MCF 10A (cell line): Measurements from ENCODE around the gene USH1C. TPM values are rescaled to one million over a fixed set of nuclear protein-coding genes. Genes with fewer than 3 reads are reported as not detected.

Experiments
- BruUV-seq: library from RNA; stranded (reverse); fragments of 400-500 nt; replicated peaks from 2 replicates; lab custom pipeline; 2021; lab: Mats Ljungman, UMichigan
- CTCF ChIA-PET: fragments of 300-600 bp; sonication (Branson Sonifier 250); formaldehyde crosslinking; extraction: SDS; loops from one replicate; lab custom pipeline; 2021; ENCODE audit warnings: antibody characterized with exemption, inconsistent platforms; lab: Yijun Ruan, JAX
- POLR2A ChIA-PET: fragments of 300-600, 350-650 bp; sonication (Branson Sonifier 250); formaldehyde crosslinking; extraction: SDS; loops from one replicate; lab custom pipeline; 2020; ENCODE audit warnings: antibody characterized with exemption, inconsistent platforms; lab: Yijun Ruan, JAX
- DNase-seq: peaks from one replicate; pipeline ENCODE4 v3.0.0-alpha.2; 2018; ENCODE audit not compliant: unreplicated experiment
- H3K27ac Mint-ChIP-seq: one replicate; pipeline ENCODE4 v1.8.0; 2022; ENCODE audit warnings: mild to moderate bottlenecking, low read depth, mixed read lengths; ENCODE audit not compliant: unreplicated experiment
- H3K27me3 Mint-ChIP-seq: one replicate; pipeline ENCODE4 v1.8.0; 2022; ENCODE audit warnings: mixed read lengths; ENCODE audit not compliant: insufficient read depth, unreplicated experiment
- H3K36me3 Mint-ChIP-seq: one replicate; pipeline ENCODE4 v1.8.0; 2022; ENCODE audit warnings: mild to moderate bottlenecking, moderate library complexity, mixed read lengths; ENCODE audit not compliant: insufficient read depth, unreplicated experiment
- H3K4me1 Mint-ChIP-seq: one replicate; pipeline ENCODE4 v1.8.0; 2022; ENCODE audit warnings: mixed read lengths; ENCODE audit not compliant: insufficient read depth, unreplicated experiment
- H3K4me3 Mint-ChIP-seq: one replicate; pipeline ENCODE4 v1.8.0; 2022; ENCODE audit warnings: mild to moderate bottlenecking, moderate library complexity, mixed read lengths; ENCODE audit not compliant: unreplicated experiment
- H3K9me3 Mint-ChIP-seq: one replicate; pipeline ENCODE4 v1.8.0; 2022; ENCODE audit warnings: mixed read lengths; ENCODE audit not compliant: unreplicated experiment
- CTCF ChIP-seq: fragments of 200-600 bp; IDR thresholded peaks from one replicate; pipeline ENCODE4 v1.8.0; 2022; ENCODE audit warnings: antibody characterized with exemption, mild to moderate bottlenecking; ENCODE audit not compliant: unreplicated experiment
- intact Hi-C: fragments of 100-400 bp; cut with micrococcal nuclease; formaldehyde crosslinking; loops from 2 replicates; pipeline ENCODE4 v1.14.1; 2022
- total RNA-seq: library from RNA; stranded (reverse); gene quantifications from 2 replicates; pipeline ENCODE4 v1.2.3, GENCODE V29; 2022

Gene USH1C
- total RNA-seq, 1 experiment from 2014 or later = not detected

- intact Hi-C loops = no loop called here
- Mint-ChIP-seq H3K36me3 (no peaks in the 10 kb centered on the region), H3K27me3 (peaks cover 44% of the 10 kb centered on the region), H3K9me3 (no peaks in the 10 kb centered on the region), H3K4me1 (no peaks in the 10 kb centered on the region), H3K4me3 (no peak overlapping the region), H3K27ac (no peak overlapping the region)
- ChIA-PET CTCF (interaction anchor here (1.5 to 2.2 kb wide), 2 partner anchors 15 to 105 kb away, joined by 6 to 11 read pairs; no protein-coding TSS in a partner anchor), POLR2A (no interaction called here)
- no TSS peak for BruUV-seq
- no peak for DNase-seq
- TF ChIP-seq CTCF = no peak
These were observed 54.5 kb downstream of the USH1C start for GRCh38 chr11:17489751-17490150.

- Mint-ChIP-seq H3K4me1 (no peaks in the 10 kb centered on the region), H3K4me3 (no peak overlapping the region), H3K9me3 (no peaks in the 10 kb centered on the region), H3K36me3 (no peaks in the 10 kb centered on the region), H3K27me3 (peaks cover 36% of the 10 kb centered on the region), H3K27ac (no peak overlapping the region)
- intact Hi-C loops = no loop called here
- ChIA-PET CTCF (interaction anchor here (0.7 to 2.2 kb wide), 7 partner anchors 16 to 134 kb away, joined by 3 to 11 read pairs (median 4); no protein-coding TSS in a partner anchor), POLR2A (no interaction called here)
- BruUV-seq = no TSS peak
- DNase-seq = no peak
- no peak for TF ChIP-seq CTCF
These were observed 55.7 kb downstream of the USH1C start for GRCh38 chr11:17488563-17488962.

GRCh38 chr11:17486646-17487045 is 57.6 kb downstream of the USH1C start:
- ChIA-PET CTCF (interaction anchor here (0.8 to 1.8 kb wide), 6 partner anchors 16 to 257 kb away, joined by 3 to 7 read pairs (median 4); no protein-coding TSS in a partner anchor), POLR2A (no interaction called here)
- H3K27ac Mint-ChIP-seq = no peak overlapping the region
- no peaks in the 10 kb centered on the region for H3K9me3 Mint-ChIP-seq
- TF ChIP-seq CTCF = no peak
- intact Hi-C loops = no loop called here
- H3K27me3 Mint-ChIP-seq = peaks cover 27% of the 10 kb centered on the region
- DNase-seq = no peak
- no peaks in the 10 kb centered on the region for H3K36me3 Mint-ChIP-seq
- no peak overlapping the region for H3K4me3 Mint-ChIP-seq
- no TSS peak for BruUV-seq
- no peaks in the 10 kb centered on the region for H3K4me1 Mint-ChIP-seq

- no peak overlapping the region for H3K4me3 Mint-ChIP-seq
These were observed 60.7 kb downstream of the USH1C start for GRCh38 chr11:17483505-17483904.

More at GRCh38 chr11:17483505-17483904, 60.7 kb downstream of the USH1C start:
- CTCF ChIA-PET = no interaction called here
- no TSS peak for BruUV-seq
- no peaks in the 10 kb centered on the region for H3K9me3 Mint-ChIP-seq
- intact Hi-C loops = no loop called here
- H3K27ac Mint-ChIP-seq = no peak overlapping the region
- DNase-seq = no peak
- H3K27me3 Mint-ChIP-seq = peaks cover under 1% of the 10 kb centered on the region
- no peaks in the 10 kb centered on the region for H3K36me3 Mint-ChIP-seq
- POLR2A ChIA-PET = no interaction called here
- TF ChIP-seq CTCF = no peak
- no peaks in the 10 kb centered on the region for H3K4me1 Mint-ChIP-seq
